ENCODE results near the gene SORL1-AS1.

The SORL1-AS1 gene

DNA sequence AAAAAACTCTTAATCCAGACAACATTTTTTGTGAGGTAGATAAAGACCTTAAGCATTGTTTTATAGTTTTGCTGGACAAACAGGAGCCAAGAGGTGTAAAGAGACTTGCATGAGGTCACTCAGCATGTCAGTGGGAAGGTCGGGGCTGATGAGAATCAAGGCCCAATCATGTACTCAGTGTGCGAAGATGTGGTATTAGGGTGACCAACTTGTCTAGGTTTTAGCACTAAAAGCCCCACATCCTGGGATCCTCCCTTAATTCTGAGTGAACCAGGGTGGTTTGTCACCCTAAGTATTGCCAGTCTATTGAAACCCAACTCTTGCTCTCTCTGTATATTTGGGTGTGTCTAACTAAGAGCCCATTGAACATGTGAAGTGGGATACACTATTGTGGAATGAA lies 19.5 kb upstream of the SORL1-AS1 start:
- H2BK15ac ChIP-seq (ENCODE audit: low read depth, low read length) = no peak overlapping the region
- TF ChIP-seq, protein P1, sequence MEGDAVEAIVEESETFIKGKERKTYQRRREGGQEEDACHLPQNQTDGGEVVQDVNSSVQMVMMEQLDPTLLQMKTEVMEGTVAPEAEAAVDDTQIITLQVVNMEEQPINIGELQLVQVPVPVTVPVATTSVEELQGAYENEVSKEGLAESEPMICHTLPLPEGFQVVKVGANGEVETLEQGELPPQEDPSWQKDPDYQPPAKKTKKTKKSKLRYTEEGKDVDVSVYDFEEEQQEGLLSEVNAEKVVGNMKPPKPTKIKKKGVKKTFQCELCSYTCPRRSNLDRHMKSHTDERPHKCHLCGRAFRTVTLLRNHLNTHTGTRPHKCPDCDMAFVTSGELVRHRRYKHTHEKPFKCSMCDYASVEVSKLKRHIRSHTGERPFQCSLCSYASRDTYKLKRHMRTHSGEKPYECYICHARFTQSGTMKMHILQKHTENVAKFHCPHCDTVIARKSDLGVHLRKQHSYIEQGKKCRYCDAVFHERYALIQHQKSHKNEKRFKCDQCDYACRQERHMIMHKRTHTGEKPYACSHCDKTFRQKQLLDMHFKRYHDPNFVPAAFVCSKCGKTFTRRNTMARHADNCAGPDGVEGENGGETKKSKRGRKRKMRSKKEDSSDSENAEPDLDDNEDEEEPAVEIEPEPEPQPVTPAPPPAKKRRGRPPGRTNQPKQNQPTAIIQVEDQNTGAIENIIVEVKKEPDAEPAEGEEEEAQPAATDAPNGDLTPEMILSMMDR (conservative IDR thresholded peaks at IDR 0.05) = no peak
- peaks cover 5% of the 10 kb centered on the region; the same call in 1 of the 2 replicates for H3K79me2 ChIP-seq (ENCODE audit: insufficient read depth, low read length)
- no peaks in the 10 kb centered on the region for H3K9me3 Mint-ChIP-seq
- no peak overlapping the region for H3K14ac ChIP-seq (ENCODE audit: insufficient read depth, low read length)
- no peak overlapping the region for H3K18ac ChIP-seq (ENCODE audit: insufficient read length, low read depth, low read length)
- H3K4me3 Mint-ChIP-seq = no peak overlapping the region
- H4K20me1 ChIP-seq (ENCODE audit: control insufficient read depth, insufficient read depth, insufficient read length) = no peaks in the 10 kb centered on the region
- H3K4me2 ChIP-seq (ENCODE audit: insufficient read depth, insufficient read length, low read length) = no peak overlapping the region
- H3K9me3 ChIP-seq (ENCODE audit: control insufficient read depth, low read depth, low read length) = no peaks in the 10 kb centered on the region
- no peak overlapping the region for H4K91ac ChIP-seq (ENCODE audit: insufficient read length, low read depth, low read length)
- H2BK12ac ChIP-seq (ENCODE audit: insufficient read length, low read depth, low read length) = no peak overlapping the region
- H3K27ac Mint-ChIP-seq = peak overlapping the region in 1 of 3 experiments; percentile 8; a peak in 3 of 7 replicates
- H3K23ac ChIP-seq (ENCODE audit: insufficient read length, low read depth, low read length) = no peak overlapping the region
- no peaks in the 10 kb centered on the region for H3K23me2 ChIP-seq (ENCODE audit: insufficient read length, low read depth, low read length, poor library complexity, severe bottlenecking)
- H3K4me1 Mint-ChIP-seq = peaks cover 50 to 60% of the 10 kb centered on the region in 2 experiments
- no peak overlapping the region for H2BK5ac ChIP-seq (ENCODE audit: insufficient read length, low read length)
- no peak overlapping the region for H4K8ac ChIP-seq (replicated peaks; ENCODE audit: insufficient read length, low read depth, low read length)
- H3K9ac ChIP-seq (ENCODE audit: extremely low read depth, insufficient read length, low read length) = no peak overlapping the region
- peaks cover 3% of the 10 kb centered on the region for H3K79me1 ChIP-seq (ENCODE audit: insufficient read depth, low read depth, low read length, poor library complexity, severe bottlenecking)
- no peak overlapping the region for H2BK20ac ChIP-seq (ENCODE audit: low read depth, low read length, poor library complexity, severe bottlenecking)
- H3K56ac ChIP-seq (ENCODE audit: insufficient read length, low read depth, low read length) = no peak overlapping the region
- H3K4ac ChIP-seq (ENCODE audit: low read depth, low read length) = no peak overlapping the region
- H2AK5ac ChIP-seq (ENCODE audit: insufficient read length, low read length) = no peak overlapping the region
- DNase-seq = no peak
- H3K27me3 Mint-ChIP-seq (ENCODE audit: low read depth) = no peaks in the 10 kb centered on the region
- peaks cover 17% of the 10 kb centered on the region for H3K4me1 ChIP-seq (ENCODE audit: insufficient read depth, low read length)
- no peak overlapping the region for H3T11ph ChIP-seq (ENCODE audit: low read length)
- peaks cover 17 to 55% (median 31%) of the 10 kb centered on the region in 3 experiments for H3K36me3 Mint-ChIP-seq (ENCODE audit: insufficient read depth in 1 of 3, low read depth in 3 of 3)
- no peak overlapping the region for H2BK120ac ChIP-seq (ENCODE audit: low read depth, low read length, poor library complexity, severe bottlenecking)
- no peak overlapping the region for H3K27ac ChIP-seq (ENCODE audit: insufficient read length, low read depth, low read length)
- no peak overlapping the region for H4K5ac ChIP-seq (ENCODE audit: insufficient read length, low read depth, low read length)
- no peaks in the 10 kb centered on the region for H3K27me3 ChIP-seq (ENCODE audit: insufficient read depth, low read length)
- no peak overlapping the region for H2AFZ ChIP-seq (ENCODE audit: low read length)
- no CpG with 5 or more reads among the region's 2 CpGs for WGBS (ENCODE audit: extremely low coverage, insufficient read length, low lambda C conversion rate)
